Type B pancreatic cell (in vitro differentiated cells): Measurements from ENCODE around the gene TMEM176B. TPM values are rescaled to one million over a fixed set of nuclear protein-coding genes. Genes with fewer than 3 reads are reported as not detected.

Experiments
- DNase-seq: peaks from one replicate; pipeline ENCODE4 v3.0.0; 2021; ENCODE audit warnings: mixed read lengths; ENCODE audit not compliant: unreplicated experiment; ENCODE audit errors: extremely low spot score
- H3K27ac Mint-ChIP-seq: 2 replicates; pipeline ENCODE4 v1.8.0; 2021; ENCODE audit warnings: mild to moderate bottlenecking, mixed read lengths
- H3K27me3 Mint-ChIP-seq: 2 replicates; pipeline ENCODE4 v1.8.0; 2021; ENCODE audit warnings: mixed read lengths
- H3K36me3 Mint-ChIP-seq: 2 replicates; pipeline ENCODE4 v1.8.0; 2021; ENCODE audit warnings: mixed read lengths
- H3K4me1 Mint-ChIP-seq: one replicate; pipeline ENCODE4 v1.8.0; 2021; ENCODE audit warnings: mixed read lengths; ENCODE audit not compliant: unreplicated experiment
- H3K4me3 Mint-ChIP-seq: 2 replicates; pipeline ENCODE4 v1.8.0; 2021; ENCODE audit warnings: mild to moderate bottlenecking, mixed read lengths
- H3K9me3 Mint-ChIP-seq: 2 replicates; pipeline ENCODE4 v1.8.0; 2021; ENCODE audit warnings: mixed read lengths
- long read RNA-seq: library from polyadenylated mRNA; unstranded; transcript quantifications from one replicate; pipeline ENCODE4 v2.0.0, GENCODE V29; 2020
- total RNA-seq: library from RNA; stranded (reverse); gene quantifications from 2 replicates; pipeline ENCODE4 v1.2.1, GENCODE V29; 2021; ENCODE audit warnings: low replicate concordance
- TF ChIP-seq, protein P1 (sequence below): fragments of 200-600 bp; sonication (generic); conservative IDR thresholded peaks from 2 replicates; pipeline ENCODE4 v1.5.0; 2021; ENCODE audit warnings: antibody characterized with exemption, mild to moderate bottlenecking

Gene TMEM176B
- 72.9 and 98.5 TPM in 2 replicates for total RNA-seq
- long read RNA-seq, transcript TMEM176B-202 (6 exons, 1,206 nt): minor isoform, 6 of 135 reads
- long read RNA-seq, transcript TMEM176B-201 (7 exons, 1,129 nt): major isoform, 111 of 135 reads
- long read RNA-seq, partial matches to known transcripts: 0 of 135 reads
- long read RNA-seq, other reads (novel, unspliced or antisense): 14 of 135 reads

DNA sequence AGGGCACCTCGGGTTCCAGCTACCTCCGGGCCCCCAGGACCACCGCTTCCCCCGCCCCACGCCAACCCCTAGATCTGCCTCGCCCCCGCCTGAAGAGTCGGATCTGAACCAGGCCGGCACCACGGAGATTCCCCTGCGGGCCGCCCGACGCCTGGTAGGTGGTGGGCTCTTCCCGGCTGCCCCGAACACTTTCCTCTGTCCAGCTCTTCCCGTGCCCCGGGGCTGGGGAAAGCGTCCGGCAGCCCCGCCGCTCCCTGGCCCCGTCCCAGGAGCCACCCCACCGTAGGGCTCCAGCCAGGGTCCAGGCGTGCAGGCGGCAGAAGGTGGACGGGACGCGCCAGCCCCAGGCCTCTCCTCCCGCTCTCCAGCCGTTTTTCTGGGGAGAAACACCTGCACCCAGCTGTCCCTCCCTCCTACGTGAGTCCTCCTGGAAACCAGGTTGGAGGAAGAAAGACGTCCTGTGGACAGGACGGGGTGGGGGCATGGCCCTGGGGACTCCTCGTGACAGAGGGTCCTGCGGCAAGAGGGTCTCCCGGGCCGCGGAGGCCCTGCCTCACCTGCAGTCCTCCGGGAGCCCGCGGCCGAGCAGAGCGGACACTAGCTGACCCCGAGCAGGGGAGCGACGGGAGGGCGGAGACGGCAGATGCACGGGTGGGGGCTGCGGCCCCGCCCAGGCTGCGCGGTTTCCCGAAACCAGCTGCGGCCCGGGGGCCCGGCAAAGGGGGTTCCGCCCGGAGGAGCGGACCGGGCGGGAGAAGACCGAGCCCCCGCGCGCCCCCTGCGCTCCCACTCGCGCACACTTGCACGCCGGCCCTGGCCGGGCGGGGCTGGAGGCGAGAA is at the start of gene TMEM176B:
Gene TMEM176B (minus strand): TSS at position 624 of the 840 bp plus-strand sequence. CDS start 3,795 bp downstream, outside the sequence.
- Mint-ChIP-seq H3K27me3 (peaks cover 64% of the 10 kb centered on the region), H3K27ac (peak within 1 kb of the TSS; percentile 36), H3K9me3 (no peaks in the 10 kb centered on the region), H3K4me1 (no peaks in the 10 kb centered on the region), H3K4me3 (peak within 1 kb of the TSS; percentile 82), H3K36me3 (no peaks in the 10 kb centered on the region)
- DNase-seq: no peak
- TF ChIP-seq, protein P1, sequence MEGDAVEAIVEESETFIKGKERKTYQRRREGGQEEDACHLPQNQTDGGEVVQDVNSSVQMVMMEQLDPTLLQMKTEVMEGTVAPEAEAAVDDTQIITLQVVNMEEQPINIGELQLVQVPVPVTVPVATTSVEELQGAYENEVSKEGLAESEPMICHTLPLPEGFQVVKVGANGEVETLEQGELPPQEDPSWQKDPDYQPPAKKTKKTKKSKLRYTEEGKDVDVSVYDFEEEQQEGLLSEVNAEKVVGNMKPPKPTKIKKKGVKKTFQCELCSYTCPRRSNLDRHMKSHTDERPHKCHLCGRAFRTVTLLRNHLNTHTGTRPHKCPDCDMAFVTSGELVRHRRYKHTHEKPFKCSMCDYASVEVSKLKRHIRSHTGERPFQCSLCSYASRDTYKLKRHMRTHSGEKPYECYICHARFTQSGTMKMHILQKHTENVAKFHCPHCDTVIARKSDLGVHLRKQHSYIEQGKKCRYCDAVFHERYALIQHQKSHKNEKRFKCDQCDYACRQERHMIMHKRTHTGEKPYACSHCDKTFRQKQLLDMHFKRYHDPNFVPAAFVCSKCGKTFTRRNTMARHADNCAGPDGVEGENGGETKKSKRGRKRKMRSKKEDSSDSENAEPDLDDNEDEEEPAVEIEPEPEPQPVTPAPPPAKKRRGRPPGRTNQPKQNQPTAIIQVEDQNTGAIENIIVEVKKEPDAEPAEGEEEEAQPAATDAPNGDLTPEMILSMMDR: no peak

DNA sequence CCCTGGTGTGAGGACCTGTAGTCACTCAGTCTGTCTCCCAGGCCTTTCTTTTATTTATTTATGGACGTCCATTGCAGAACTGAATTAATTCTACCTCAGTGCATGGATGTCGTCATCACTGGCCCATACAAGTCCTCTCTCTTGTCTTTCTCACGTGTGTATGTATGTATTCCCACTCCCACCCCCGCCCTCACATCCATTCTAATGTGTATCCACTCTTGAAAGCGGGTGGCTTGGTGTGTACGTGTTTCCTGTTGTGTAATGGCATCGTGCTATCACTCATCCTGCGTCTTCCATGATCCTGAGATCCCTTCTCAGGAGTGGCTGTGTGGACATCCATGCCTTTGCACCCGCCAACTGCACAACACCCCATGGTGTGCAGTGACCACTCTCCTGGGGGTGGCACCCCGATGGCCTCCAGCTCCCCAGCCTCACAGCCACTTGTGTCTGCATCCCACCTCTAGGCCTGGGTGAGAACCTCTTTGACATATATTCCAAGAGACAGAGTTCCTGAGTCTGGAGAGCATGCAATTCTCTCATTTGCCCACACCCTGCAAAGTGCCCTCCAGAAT is 49.1 kb upstream of the TMEM176B start:
- no peak overlapping the region for H3K4me3 Mint-ChIP-seq
- no peaks in the 10 kb centered on the region for H3K36me3 Mint-ChIP-seq
- no peaks in the 10 kb centered on the region for H3K4me1 Mint-ChIP-seq
- TF ChIP-seq, protein P1: no peak
- DNase-seq: peak; percentile 49
- H3K9me3 Mint-ChIP-seq: no peaks in the 10 kb centered on the region
- peaks cover 13% of the 10 kb centered on the region for H3K27me3 Mint-ChIP-seq
- no peak overlapping the region for H3K27ac Mint-ChIP-seq

DNA sequence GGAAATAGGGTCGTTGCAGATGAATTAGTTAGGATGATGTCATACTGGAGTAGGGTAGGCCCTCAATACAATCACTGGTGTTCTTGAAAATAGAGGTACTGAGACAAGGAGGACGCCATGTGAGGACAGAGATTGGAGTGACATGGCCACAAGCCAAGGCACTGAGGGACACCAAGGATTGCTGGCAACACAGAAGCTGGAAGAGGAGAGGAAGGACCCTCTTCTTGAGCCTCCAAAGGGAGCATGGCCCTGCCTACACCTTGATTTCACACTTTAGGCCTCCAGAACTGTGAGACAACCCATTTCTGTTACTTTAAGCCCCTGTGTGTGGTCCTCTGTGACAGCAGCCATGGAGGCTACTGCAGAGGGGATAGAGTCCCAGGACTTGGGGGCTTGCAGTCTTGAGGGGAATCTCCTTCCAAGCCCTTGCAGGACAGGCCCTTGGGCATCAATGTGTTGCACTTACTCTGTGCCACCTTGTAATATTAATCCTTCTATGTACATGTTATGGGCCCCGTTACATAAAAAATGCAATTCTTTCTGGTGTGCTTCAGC is 48.5 kb upstream of the TMEM176B start:
- Mint-ChIP-seq H3K27me3 (peaks cover 13% of the 10 kb centered on the region), H3K27ac (no peak overlapping the region), H3K4me3 (no peak overlapping the region), H3K36me3 (no peaks in the 10 kb centered on the region), H3K4me1 (no peaks in the 10 kb centered on the region), H3K9me3 (no peaks in the 10 kb centered on the region)
- TF ChIP-seq, protein P1: no peak
- peak; percentile 40 for DNase-seq

DNA sequence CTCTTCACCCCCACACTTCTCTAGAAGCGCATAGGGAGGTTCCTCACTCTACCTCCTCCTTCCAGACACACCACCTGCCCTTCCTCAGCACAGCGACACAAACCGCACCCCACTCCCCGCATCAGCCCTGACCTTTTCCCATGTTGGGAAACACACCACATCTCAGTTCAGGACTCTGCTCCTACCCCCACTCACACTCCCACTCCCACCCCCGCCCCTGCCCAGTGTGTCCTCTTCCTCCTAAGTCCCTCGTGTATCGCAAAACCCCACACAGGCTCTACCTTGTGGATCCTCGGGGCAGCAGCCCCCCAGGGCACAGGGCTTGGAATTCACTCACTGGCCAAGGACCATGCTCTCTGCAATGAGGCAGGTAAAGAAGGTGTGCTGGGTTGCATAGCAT is 47.9 kb upstream of the TMEM176B start:
- no peaks in the 10 kb centered on the region for H3K4me1 Mint-ChIP-seq
- no peaks in the 10 kb centered on the region for H3K36me3 Mint-ChIP-seq
- TF ChIP-seq, protein P1: no peak
- peaks cover 13% of the 10 kb centered on the region for H3K27me3 Mint-ChIP-seq
- H3K4me3 Mint-ChIP-seq: no peak overlapping the region
- H3K9me3 Mint-ChIP-seq: no peaks in the 10 kb centered on the region
- DNase-seq: peak; percentile 47
- no peak overlapping the region for H3K27ac Mint-ChIP-seq

DNA sequence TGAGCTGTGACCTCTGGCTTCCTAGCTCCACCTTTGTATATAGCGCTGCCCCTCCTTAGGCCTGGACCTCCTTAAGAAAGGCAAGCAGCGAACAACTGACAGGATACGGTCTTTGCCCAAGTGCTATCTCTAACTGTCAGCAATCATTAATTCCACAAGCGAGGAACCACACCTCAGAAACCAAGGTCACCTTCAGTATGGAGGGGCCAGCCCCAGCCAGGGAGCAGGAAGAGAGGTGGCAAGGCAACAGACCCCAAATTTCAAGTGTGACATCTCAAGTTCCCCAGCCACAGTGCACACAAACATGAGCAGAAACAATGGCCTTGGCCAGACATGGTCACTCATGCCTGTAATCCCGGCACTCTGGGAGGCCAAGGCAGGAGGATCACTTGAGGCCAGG is 47.4 kb upstream of the TMEM176B start:
- Mint-ChIP-seq H3K36me3 (no peaks in the 10 kb centered on the region), H3K4me3 (no peak overlapping the region), H3K4me1 (no peaks in the 10 kb centered on the region), H3K27ac (no peak overlapping the region), H3K27me3 (peaks cover 9% of the 10 kb centered on the region), H3K9me3 (no peaks in the 10 kb centered on the region)
- TF ChIP-seq, protein P1: no peak
- DNase-seq: peak; percentile 40
